ENCODE data around the gene RAB3GAP1. TPM values are rescaled to one million over a fixed set of nuclear protein-coding genes. Genes with fewer than 3 reads are reported as not detected.

RAB3GAP1 gene
- total and polyA plus RNA-seq, 12 donors: 17.5 to 64.2 (median 50.9) TPM

DNA sequence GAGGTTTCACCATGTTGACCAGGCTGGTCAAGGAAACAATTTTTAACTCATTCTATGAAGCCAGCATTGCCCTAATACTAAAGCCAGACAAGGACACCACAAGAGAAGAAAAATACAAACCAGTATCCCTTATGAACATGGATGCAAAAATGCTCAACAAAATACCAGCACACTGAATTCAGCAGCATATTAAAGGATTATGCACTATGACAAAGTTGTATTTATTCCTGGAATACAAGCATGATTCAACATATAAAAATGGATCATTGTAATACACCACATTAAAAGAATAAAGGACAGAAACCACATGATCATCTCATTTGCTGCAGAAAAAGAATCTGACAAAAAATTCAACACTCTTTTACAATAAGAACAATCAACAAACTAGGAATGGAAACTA is 138.7 kb downstream of the RAB3GAP1 start:
- no peaks in the 10 kb centered on the region for H3K36me3 ChIP-seq
- no peak for DNase-seq
- H3K27me3 ChIP-seq: no peaks in the 10 kb centered on the region
- no peak overlapping the region for H3K27ac ChIP-seq
- H3K4me3 ChIP-seq: no peak overlapping the region
- ATAC-seq: no peak
- peaks cover 0 to 52% (median 9%) of the 10 kb centered on the region in 11 donors for H3K9me3 ChIP-seq
- intact Hi-C loops (cut with DNase I): no loop called here
- TF ChIP-seq, protein P1, sequence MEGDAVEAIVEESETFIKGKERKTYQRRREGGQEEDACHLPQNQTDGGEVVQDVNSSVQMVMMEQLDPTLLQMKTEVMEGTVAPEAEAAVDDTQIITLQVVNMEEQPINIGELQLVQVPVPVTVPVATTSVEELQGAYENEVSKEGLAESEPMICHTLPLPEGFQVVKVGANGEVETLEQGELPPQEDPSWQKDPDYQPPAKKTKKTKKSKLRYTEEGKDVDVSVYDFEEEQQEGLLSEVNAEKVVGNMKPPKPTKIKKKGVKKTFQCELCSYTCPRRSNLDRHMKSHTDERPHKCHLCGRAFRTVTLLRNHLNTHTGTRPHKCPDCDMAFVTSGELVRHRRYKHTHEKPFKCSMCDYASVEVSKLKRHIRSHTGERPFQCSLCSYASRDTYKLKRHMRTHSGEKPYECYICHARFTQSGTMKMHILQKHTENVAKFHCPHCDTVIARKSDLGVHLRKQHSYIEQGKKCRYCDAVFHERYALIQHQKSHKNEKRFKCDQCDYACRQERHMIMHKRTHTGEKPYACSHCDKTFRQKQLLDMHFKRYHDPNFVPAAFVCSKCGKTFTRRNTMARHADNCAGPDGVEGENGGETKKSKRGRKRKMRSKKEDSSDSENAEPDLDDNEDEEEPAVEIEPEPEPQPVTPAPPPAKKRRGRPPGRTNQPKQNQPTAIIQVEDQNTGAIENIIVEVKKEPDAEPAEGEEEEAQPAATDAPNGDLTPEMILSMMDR (IDR thresholded peaks at IDR 0.05): no peak
- peaks cover 0 to 2% (median 0%) of the 10 kb centered on the region in 9 donors for H3K4me1 ChIP-seq

DNA sequence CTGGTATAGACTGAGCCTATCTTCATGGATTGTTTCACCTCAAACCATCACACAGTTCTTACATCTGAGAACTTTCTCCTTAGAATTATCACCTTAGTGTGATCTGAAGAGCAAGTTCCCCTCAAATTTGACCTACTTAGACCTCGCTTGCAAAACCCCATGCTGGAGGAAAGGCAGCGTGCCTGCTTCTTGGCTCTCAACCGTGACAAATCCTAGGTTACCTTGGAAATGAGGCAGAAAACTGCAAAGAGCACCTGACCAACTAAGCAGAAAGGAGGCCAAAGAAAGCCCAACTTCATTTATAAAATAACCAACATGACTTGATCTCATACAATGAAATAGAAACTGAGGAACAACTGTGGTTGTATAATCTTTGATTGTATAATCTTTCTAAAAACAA is 146.4 kb downstream of the RAB3GAP1 start:
- WGBS, 2 donors: 95% methylated on average over 3 of the region's 3 CpGs
- DNase-seq: no peak

DNA sequence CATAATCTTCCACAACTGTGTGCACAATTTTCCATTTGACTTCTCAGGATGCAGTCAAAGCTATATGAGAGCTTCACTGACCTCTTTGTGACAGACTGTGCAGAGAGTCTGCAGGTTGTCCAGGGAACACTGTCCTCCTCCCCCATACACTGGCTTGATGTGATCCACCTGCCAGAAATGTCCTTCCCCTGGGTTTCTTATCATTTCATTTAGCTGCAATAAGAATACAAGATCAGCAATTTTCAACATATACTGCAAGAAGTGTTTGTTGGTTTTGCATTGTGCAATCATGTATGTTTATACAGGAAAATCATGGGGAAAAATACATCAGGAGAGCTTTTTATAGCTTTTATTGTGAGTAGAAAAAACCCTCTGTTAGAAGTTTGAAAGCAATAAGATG is 150.7 kb downstream of the RAB3GAP1 start:
- Histone ChIP-seq H3K27me3 (no peaks in the 10 kb centered on the region), H3K9me3 (no peaks in the 10 kb centered on the region), H3K36me3 (peaks cover 0 to 9% (median 0%) of the 10 kb centered on the region in 9 donors), H3K4me3 (no peak overlapping the region), H3K4me1 (no peaks in the 10 kb centered on the region), H3K27ac (no peak overlapping the region)
- intact Hi-C loops (cut with DNase I): no loop called here
- no peak for DNase-seq
- ATAC-seq: no peak
- TF ChIP-seq, protein P1 (IDR thresholded peaks at IDR 0.05): no peak

More for the DNA sequence above, 146.4 kb downstream of the RAB3GAP1 start:
- Histone ChIP-seq H3K4me3 (no peak overlapping the region), H3K4me1 (no peaks in the 10 kb centered on the region), H3K27ac (no peak overlapping the region), H3K27me3 (no peaks in the 10 kb centered on the region), H3K36me3 (peaks cover 0 to 4% (median 0%) of the 10 kb centered on the region in 9 donors), H3K9me3 (peaks cover 0 to 11% (median 0%) of the 10 kb centered on the region in 11 donors)
- TF ChIP-seq, protein P1 (IDR thresholded peaks at IDR 0.05): no peak
- ATAC-seq: no peak
- intact Hi-C loops (cut with DNase I): no loop called here

DNA sequence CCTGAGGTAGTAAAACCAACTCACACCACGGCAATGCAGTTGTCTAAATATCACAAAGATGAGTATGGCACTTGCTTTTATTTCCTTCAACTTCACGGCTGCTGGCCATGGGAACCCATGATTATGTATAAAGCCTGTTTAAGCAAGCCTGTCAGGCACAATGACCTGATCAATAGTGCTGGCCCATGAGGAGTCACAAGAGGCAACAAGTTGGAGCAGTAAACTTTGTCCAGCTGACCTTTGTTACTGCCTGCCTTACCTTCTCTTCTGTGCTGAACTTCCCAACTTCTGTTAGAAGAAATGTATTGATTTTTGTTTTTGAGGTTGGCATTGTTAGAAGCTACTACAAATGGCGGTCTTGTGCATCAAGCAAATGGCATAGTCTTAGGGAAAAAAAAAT is 151.9 kb downstream of the RAB3GAP1 start:
- ATAC-seq (no peak), DNase-seq (no peak)
- Histone ChIP-seq H3K4me1 (peaks cover 0 to 6% (median 0%) of the 10 kb centered on the region in 9 donors), H3K27me3 (no peaks in the 10 kb centered on the region), H3K9me3 (no peaks in the 10 kb centered on the region), H3K36me3 (peaks cover 0 to 14% (median 0%) of the 10 kb centered on the region in 9 donors), H3K27ac (no peak overlapping the region), H3K4me3 (no peak overlapping the region)
- intact Hi-C loops (cut with DNase I): no loop called here
- WGBS, 2 donors: 94 to 97% methylated on average over 3 of the region's 3 CpGs
- TF ChIP-seq, protein P1 (IDR thresholded peaks at IDR 0.05): no peak

Data from heart right ventricle (tissue), 16 donors.